ENCODE results near the gene PROCA1. TPM values are rescaled to one million over a fixed set of nuclear protein-coding genes. Genes with fewer than 3 reads are reported as not detected.

Gene PROCA1
- total RNA-seq, 2 donors from 2014 or later = 1.9 to 9.4 TPM

DNA sequence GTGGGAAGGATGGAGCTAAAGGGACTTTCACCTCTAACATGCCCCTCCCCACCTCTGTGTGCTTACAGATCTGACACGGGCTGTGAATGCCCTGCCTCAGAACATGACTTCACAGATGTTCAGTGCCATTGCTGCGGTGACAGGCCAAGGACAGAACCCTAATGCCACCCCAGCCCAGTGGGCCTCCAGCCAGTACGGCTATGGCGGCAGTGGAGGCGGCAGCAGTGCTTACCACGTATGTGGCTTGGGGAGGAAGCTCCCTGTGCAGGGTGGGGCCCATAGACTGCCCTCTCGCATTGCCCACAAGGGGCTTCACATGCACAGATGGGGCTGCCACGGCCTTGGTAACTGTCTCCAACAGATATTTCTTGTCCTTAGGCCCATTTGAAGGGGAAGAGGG, 11.4 kb downstream of the PROCA1 start:
- Histone ChIP-seq H3K9me3 (no peaks in the 10 kb centered on the region), H3K4me1 (replicated peaks) (no peaks in the 10 kb centered on the region), H3K36me3 (peaks cover 41 to 42% of the 10 kb centered on the region in 2 donors), H3K27ac (no peak overlapping the region), H3K27me3 (replicated peaks; ENCODE audit: insufficient read depth) (no peaks in the 10 kb centered on the region), H3K4me3 (no peak overlapping the region)
- intact Hi-C loops (cut with DNase I) = no loop called here
- 88% methylated on average over 8 of the region's 8 CpGs for WGBS
- DNase-seq (ENCODE audit: low spot score) = no peak
- TF ChIP-seq POLR2A (IDR thresholded peaks at IDR 0.05) = no peak
- TF ChIP-seq, protein P1, sequence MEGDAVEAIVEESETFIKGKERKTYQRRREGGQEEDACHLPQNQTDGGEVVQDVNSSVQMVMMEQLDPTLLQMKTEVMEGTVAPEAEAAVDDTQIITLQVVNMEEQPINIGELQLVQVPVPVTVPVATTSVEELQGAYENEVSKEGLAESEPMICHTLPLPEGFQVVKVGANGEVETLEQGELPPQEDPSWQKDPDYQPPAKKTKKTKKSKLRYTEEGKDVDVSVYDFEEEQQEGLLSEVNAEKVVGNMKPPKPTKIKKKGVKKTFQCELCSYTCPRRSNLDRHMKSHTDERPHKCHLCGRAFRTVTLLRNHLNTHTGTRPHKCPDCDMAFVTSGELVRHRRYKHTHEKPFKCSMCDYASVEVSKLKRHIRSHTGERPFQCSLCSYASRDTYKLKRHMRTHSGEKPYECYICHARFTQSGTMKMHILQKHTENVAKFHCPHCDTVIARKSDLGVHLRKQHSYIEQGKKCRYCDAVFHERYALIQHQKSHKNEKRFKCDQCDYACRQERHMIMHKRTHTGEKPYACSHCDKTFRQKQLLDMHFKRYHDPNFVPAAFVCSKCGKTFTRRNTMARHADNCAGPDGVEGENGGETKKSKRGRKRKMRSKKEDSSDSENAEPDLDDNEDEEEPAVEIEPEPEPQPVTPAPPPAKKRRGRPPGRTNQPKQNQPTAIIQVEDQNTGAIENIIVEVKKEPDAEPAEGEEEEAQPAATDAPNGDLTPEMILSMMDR (IDR thresholded peaks at IDR 0.05) = no peak
- TF ChIP-seq POLR2AphosphoS5 (IDR thresholded peaks at IDR 0.05) = no peak

DNA sequence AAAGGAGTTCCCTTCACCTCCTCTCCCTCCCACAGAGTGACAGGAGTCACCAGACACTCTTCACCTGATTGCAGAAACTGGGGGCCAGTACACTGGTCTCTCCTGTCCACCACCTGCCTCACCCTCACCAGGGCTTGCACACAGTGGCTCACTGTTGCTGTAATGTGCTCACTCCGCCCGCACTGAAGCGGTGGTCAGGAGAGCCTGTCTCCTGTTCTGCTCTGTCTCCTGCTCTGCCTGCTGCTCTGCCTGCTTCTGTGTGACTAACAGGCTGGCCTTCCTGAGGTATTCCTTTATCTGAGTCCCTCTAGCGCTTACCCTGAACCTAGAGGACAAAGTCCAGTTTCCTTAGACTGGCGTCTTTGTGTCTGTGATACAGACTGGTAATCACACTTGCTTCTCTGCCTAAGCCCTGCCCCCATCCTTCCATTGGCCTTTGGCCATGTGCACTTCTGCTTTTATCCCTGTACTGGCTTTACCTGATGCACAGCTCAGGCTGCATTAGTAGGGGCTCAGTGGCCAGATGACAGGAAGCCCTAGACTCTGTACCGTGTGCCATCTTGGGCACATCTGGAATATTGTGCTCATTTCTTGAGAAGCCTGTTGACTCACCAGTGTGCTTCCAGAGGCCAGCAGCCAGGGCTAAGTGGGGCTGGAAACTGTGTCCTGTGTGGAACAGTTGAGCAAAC, 13.3 kb downstream of the PROCA1 start:
- H3K36me3 ChIP-seq = peaks cover 42 to 45% of the 10 kb centered on the region in 2 donors
- no peaks in the 10 kb centered on the region for H3K9me3 ChIP-seq
- 79% methylated on average over 6 of the region's 6 CpGs for WGBS
- TF ChIP-seq POLR2AphosphoS5 (IDR thresholded peaks at IDR 0.05) (no peak), POLR2A (IDR thresholded peaks at IDR 0.05) (no peak)
- TF ChIP-seq, protein P1 (IDR thresholded peaks at IDR 0.05) = no peak
- H3K4me3 ChIP-seq = no peak overlapping the region
- no peak overlapping the region for H3K27ac ChIP-seq
- H3K27me3 ChIP-seq (replicated peaks; ENCODE audit: insufficient read depth) = no peaks in the 10 kb centered on the region
- intact Hi-C loops (cut with DNase I) = no loop called here
- H3K4me1 ChIP-seq (replicated peaks) = no peaks in the 10 kb centered on the region
- no peak for DNase-seq (ENCODE audit: low spot score)

- WGBS = 88% methylated on average over 1 of the region's 1 CpG
- peaks cover 38 to 41% of the 10 kb centered on the region in 2 donors for H3K36me3 ChIP-seq
- H3K27ac ChIP-seq = no peak overlapping the region
- no peaks in the 10 kb centered on the region for H3K27me3 ChIP-seq (replicated peaks; ENCODE audit: insufficient read depth)
- DNase-seq (ENCODE audit: low spot score) = no peak
- TF ChIP-seq POLR2AphosphoS5 (IDR thresholded peaks at IDR 0.05) = no peak
- TF ChIP-seq, protein P1 (IDR thresholded peaks at IDR 0.05) = no peak
- no peak for TF ChIP-seq POLR2A (IDR thresholded peaks at IDR 0.05)
- H3K9me3 ChIP-seq = no peaks in the 10 kb centered on the region
- no peaks in the 10 kb centered on the region for H3K4me1 ChIP-seq (replicated peaks)
- intact Hi-C loops (cut with DNase I) = no loop called here
- H3K4me3 ChIP-seq = no peak overlapping the region
Observed at GRCh38 chr17:28693869-28694268, 17.8 kb downstream of the PROCA1 start.

GRCh38 chr17:28689011-28689410, 22.7 kb downstream of the PROCA1 start:
- no peak for TF ChIP-seq POLR2AphosphoS5 (IDR thresholded peaks at IDR 0.05)
- no peak for TF ChIP-seq POLR2A (IDR thresholded peaks at IDR 0.05)
- TF ChIP-seq, protein P1 (IDR thresholded peaks at IDR 0.05) = no peak
- 96% methylated on average over 3 of the region's 3 CpGs for WGBS

DNA sequence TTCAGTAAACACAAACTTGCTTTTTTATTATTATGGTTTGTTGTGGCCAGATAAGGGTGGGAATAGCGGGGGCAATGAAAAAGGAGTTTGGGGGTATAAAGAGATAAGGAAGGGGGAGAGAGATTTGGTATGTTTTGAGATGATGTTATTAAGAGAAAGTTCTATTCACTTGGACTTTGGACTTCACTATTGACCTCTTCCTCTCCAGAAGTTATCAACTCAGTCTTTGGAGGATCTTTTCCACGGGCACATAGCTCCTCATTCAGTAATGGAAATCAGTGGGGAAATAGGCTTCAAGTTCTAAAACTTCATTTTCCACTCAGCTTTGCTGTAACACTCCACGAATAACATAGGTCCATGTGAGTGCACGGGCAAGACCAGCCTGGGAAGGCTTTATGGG, 23.2 kb downstream of the PROCA1 start:
- Histone ChIP-seq H3K4me1 (replicated peaks) (no peaks in the 10 kb centered on the region), H3K36me3 (peaks cover 33 to 49% of the 10 kb centered on the region in 2 donors), H3K4me3 (no peak overlapping the region), H3K27me3 (replicated peaks; ENCODE audit: insufficient read depth) (no peaks in the 10 kb centered on the region), H3K9me3 (no peaks in the 10 kb centered on the region), H3K27ac (no peak overlapping the region)
- WGBS = 92% methylated on average over 4 of the region's 4 CpGs
- TF ChIP-seq POLR2A (IDR thresholded peaks at IDR 0.05) = no peak
- intact Hi-C loops (cut with DNase I) = loop anchor here (10.0 kb wide), 1 partner anchor 56 kb away; the partner anchor contains the start of gene TRAF4
- DNase-seq (ENCODE audit: low spot score) = no peak

More at GRCh38 chr17:28689011-28689410, 22.7 kb downstream of the PROCA1 start:
- no peak for DNase-seq (ENCODE audit: low spot score)
- no peak overlapping the region for H3K27ac ChIP-seq
- no peaks in the 10 kb centered on the region for H3K4me1 ChIP-seq (replicated peaks)
- intact Hi-C loops (cut with DNase I) = loop anchor here (10.0 kb wide), 1 partner anchor 56 kb away; the partner anchor contains the start of gene TRAF4
- peaks cover 33 to 46% of the 10 kb centered on the region in 2 donors for H3K36me3 ChIP-seq
- H3K27me3 ChIP-seq (replicated peaks; ENCODE audit: insufficient read depth) = no peaks in the 10 kb centered on the region
- no peaks in the 10 kb centered on the region for H3K9me3 ChIP-seq
- H3K4me3 ChIP-seq = no peak overlapping the region

All from prostate gland (tissue), 2 donors.